GM06990 (cell line): ENCODE measurements around the gene SLC22A3.
"Not testable (repeated sequence)": the region's sequence is repeated elsewhere in the genome, so short reads cannot be mapped to it uniquely, and the experiment has no call there.

ENCODE experiments used
- DNase-seq: peaks from one replicate; pipeline ENCODE4 v3.0.0-alpha.2; 2011; ENCODE audit not compliant: insufficient read length; ENCODE audit errors: extremely low read depth
- H3K27me3 ChIP-seq: replicated peaks from 2 replicates; pipeline ENCODE4 v1.6.0; 2011; ENCODE audit warnings: low read length; ENCODE audit not compliant: control insufficient read depth, insufficient read depth
- H3K36me3 ChIP-seq: 2 replicates; pipeline ENCODE4 v1.5.1; 2011; ENCODE audit warnings: low read length; ENCODE audit not compliant: control insufficient read depth, insufficient read depth
- H3K4me3 ChIP-seq: replicated peaks from 2 replicates; pipeline ENCODE4 v1.5.1; 2011; ENCODE audit warnings: low read depth, mild to moderate bottlenecking, control low read depth, low read length
- TF ChIP-seq, protein P1 (sequence below): IDR thresholded peaks from 2 replicates; pipeline ENCODE4 v1.5.1; 2011; ENCODE audit warnings: low read length, control low read depth, mild to moderate bottlenecking, inconsistent platforms; ENCODE audit not compliant: insufficient read depth, poor library complexity, severe bottlenecking

The SLC22A3 gene, protein sequence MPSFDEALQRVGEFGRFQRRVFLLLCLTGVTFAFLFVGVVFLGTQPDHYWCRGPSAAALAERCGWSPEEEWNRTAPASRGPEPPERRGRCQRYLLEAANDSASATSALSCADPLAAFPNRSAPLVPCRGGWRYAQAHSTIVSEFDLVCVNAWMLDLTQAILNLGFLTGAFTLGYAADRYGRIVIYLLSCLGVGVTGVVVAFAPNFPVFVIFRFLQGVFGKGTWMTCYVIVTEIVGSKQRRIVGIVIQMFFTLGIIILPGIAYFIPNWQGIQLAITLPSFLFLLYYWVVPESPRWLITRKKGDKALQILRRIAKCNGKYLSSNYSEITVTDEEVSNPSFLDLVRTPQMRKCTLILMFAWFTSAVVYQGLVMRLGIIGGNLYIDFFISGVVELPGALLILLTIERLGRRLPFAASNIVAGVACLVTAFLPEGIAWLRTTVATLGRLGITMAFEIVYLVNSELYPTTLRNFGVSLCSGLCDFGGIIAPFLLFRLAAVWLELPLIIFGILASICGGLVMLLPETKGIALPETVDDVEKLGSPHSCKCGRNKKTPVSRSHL

DNA sequence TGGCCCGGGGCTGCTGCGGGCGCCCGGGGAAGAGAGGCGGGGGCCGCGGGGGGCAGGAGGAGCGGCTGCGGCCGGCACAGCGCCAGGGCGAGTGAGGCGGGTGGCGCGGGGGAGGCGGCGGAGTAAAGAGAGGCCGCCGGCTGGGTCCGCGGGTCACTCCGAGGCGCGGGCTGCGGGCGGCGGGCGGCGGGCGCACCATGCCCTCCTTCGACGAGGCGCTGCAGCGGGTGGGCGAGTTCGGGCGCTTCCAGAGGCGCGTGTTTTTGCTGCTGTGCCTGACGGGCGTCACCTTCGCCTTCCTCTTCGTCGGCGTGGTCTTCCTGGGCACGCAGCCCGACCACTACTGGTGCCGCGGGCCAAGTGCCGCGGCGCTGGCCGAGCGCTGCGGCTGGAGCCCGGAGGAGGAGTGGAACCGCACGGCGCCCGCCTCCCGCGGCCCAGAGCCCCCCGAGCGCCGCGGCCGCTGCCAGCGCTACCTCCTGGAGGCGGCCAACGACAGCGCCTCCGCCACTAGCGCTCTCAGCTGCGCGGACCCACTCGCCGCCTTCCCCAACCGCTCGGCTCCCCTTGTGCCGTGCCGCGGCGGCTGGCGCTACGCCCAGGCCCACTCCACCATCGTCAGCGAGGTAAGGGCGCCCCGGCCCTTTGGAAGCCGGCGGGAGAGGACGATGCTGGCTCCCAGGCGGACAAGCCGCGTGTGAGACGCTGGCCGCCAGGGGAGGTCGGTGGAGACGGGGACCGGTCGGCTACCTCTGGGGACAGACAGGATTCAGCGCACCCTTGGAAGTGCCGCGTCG is at the start of gene SLC22A3:
TSS of gene SLC22A3 (plus strand) at position 156 of the 797 bp plus-strand sequence. CDS start at position 198, 42 bp downstream.
- no peak within 1 kb of the TSS for H3K4me3 ChIP-seq
- TF ChIP-seq, protein P1, sequence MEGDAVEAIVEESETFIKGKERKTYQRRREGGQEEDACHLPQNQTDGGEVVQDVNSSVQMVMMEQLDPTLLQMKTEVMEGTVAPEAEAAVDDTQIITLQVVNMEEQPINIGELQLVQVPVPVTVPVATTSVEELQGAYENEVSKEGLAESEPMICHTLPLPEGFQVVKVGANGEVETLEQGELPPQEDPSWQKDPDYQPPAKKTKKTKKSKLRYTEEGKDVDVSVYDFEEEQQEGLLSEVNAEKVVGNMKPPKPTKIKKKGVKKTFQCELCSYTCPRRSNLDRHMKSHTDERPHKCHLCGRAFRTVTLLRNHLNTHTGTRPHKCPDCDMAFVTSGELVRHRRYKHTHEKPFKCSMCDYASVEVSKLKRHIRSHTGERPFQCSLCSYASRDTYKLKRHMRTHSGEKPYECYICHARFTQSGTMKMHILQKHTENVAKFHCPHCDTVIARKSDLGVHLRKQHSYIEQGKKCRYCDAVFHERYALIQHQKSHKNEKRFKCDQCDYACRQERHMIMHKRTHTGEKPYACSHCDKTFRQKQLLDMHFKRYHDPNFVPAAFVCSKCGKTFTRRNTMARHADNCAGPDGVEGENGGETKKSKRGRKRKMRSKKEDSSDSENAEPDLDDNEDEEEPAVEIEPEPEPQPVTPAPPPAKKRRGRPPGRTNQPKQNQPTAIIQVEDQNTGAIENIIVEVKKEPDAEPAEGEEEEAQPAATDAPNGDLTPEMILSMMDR = no peak
- no peaks in the 10 kb centered on the region; the same call in 1 of the 2 replicates for H3K27me3 ChIP-seq
- no peaks in the 10 kb centered on the region for H3K36me3 ChIP-seq
- no peak for DNase-seq

DNA sequence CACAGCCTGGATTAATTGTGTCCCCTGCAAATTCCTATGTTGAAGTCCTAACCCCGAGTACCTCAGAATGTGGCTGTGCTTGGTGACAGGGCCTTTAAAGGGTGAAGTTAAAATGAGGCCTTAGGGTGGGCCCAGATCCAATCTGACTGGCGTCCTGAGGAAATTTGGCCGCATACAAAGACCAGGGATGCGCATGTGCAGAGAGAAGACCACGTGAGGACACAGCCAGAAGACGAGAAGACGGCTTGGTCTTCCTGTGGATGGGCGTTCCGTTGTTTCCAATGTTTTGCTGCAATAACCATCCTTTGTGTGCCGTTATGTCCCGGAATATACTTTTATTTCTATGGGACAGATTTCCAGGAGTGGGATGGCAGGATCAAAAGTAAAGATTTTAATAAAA is 48.6 kb upstream of the SLC22A3 start:
- no peaks in the 10 kb centered on the region for H3K27me3 ChIP-seq
- no peaks in the 10 kb centered on the region for H3K36me3 ChIP-seq
- no peak for DNase-seq
- no peak overlapping the region for H3K4me3 ChIP-seq
- TF ChIP-seq, protein P1 = no peak

DNA sequence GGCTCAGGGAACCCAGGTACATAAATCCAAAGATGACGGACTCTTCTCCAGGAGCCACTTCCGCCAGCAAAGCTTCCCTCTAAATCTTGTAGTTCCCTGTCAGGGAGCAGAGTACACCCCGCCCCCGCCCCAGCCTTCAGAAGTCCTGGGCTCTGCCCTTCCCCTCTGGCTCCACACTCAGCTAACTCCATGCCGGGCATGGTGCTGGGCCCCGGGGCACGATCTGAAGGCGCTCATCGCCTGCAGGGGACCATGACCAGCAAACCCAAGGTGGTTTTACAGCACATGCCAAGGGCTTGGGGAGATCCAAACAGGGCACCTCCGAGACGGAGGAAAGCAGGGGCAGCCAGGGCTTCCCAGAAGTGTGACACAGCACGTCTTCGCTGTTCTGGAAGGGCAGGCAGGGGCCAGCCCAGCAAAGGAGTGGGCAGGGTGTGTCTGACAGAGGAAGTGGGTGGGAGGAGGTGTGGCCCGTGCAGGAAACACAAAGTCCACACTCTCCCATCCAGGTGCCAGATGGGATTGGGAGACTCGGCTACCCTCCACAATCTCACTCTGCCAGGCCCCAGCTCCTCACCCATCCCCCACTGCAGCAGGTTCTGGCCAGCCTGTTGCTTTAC is 48.0 kb upstream of the SLC22A3 start:
- no peaks in the 10 kb centered on the region for H3K36me3 ChIP-seq
- no peaks in the 10 kb centered on the region for H3K27me3 ChIP-seq
- no peak overlapping the region for H3K4me3 ChIP-seq
- TF ChIP-seq, protein P1 = no peak
- no peak for DNase-seq

DNA sequence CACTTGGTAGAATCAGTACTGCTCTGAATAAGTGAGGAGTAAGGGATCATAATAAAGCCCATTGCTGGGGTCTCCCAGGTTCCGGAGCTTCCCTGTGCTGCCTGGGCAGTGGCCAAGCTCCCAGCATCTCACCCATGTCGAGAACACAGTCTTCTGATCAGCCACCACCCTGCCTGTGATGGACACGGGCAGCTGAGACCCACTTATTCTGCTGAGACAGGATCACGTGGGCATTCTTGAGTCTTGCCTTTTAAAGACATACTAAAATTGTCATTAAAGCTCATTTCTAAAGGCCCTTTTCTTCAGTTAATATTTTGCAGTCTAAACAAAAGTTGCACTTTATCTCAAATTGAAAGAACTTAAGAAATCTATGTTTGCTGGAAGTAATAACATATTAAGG is 46.8 kb upstream of the SLC22A3 start:
- DNase-seq = no peak
- Histone ChIP-seq H3K36me3 (no peaks in the 10 kb centered on the region), H3K4me3 (no peak overlapping the region), H3K27me3 (no peaks in the 10 kb centered on the region)
- TF ChIP-seq, protein P1 = no peak

DNA sequence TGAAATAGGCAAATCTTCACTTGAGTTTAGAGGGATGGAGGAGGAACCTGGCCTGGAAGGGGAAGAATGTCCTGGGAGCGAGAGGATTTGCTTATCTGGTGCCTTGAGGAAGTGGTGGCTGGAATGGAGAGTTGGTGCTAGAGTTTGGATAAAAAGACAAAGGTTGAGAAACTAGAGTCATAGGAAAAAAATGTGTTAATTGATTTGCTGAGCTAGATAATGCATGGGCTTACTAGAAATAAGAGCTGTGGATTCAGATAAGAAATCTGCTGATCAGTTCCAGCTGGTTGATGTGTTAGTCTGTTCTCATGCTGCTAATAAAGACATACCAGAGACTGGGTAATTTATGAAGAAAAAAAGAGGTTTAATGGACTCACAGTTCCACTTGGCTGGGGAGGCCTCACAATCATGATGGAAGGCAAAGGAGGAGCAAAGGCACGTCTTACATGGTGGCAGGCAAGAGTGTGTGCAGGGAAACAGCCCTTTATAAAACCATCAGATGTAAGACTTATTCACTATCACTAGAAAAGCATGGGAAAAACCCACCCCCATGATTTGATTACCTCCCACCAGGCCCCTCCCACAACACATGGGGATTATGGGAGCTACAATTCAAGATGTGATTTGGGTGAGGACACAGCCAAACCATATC is 45.6 kb upstream of the SLC22A3 start:
- H3K27me3 ChIP-seq, DNase-seq, H3K36me3 ChIP-seq, H3K4me3 ChIP-seq: not testable (repeated sequence)
